ENCODE results near the gene LMAN1. TPM values are rescaled to one million over a fixed set of nuclear protein-coding genes. Genes with fewer than 3 reads are reported as not detected.

Gene LMAN1
- total RNA-seq, 1 experiment from 2014 or later = 73.7 TPM

DNA sequence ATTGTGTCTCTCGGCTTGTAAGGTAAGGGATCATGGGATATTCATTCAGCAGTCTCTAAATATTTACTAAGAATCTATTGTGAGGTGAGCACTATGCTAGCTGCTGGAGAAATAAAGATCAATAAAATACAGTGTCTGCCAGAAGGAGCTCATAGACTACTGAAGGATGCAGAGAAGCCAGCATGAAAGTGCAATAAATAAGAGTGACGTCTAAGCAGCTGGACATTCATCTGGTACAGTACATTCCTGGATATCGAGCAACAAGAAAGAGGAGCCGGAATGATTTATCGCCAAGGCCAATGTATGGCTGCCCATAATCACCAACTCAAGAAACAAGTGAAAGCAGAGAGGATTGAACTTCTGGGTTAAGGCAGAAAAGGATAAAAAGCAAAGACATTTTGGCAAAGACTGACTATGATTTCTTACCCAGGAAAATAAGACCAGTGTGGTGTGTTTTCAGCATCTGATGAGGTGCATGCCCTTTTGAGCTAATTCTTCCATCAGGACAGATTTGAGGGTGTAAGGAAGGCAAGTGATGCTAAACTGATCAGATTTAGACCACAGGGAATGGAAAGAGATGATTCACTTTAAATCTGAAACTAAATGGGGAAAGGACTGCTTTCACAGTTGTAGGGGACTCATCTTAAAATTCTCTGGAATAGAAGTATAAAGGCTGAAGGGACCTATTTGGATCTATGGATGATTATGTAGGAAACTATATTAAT lies 18.7 kb upstream of the LMAN1 start:
- CTCF ChIA-PET = no interaction called here

More for the DNA sequence above, 18.7 kb upstream of the LMAN1 start:
- DNase-seq (ENCODE audit: low read depth, low spot score) = no peak
- no peak for ATAC-seq
- POLR2A ChIA-PET = no interaction called here
- Histone ChIP-seq H3K9me3 (ENCODE audit: control insufficient read depth in 1 of 2, insufficient read depth in 1 of 2, low read depth in 1 of 2, low read length in 2 of 2) (no peaks in the 10 kb centered on the region), H3K4me3 (replicated peaks in 1 of 2; ENCODE audit: low read depth in 1 of 2, low read length in 2 of 2) (no peak overlapping the region), H4K20me1 (ENCODE audit: insufficient read depth) (no peaks in the 10 kb centered on the region), H3K79me2 (ENCODE audit: insufficient read depth, low read length) (no peaks in the 10 kb centered on the region), H2AFZ (ENCODE audit: low read depth, low read length, poor library complexity, severe bottlenecking) (no peak overlapping the region), H3K9ac (ENCODE audit: low read length) (no peak overlapping the region), H3K27me3 (ENCODE audit: insufficient read depth, low read length) (0 out of 2 replicates have a peak, but pooled peaks cover 16% of the 10 kb centered on the region), H3K4me2 (ENCODE audit: low read length) (no peak overlapping the region), H3K4me1 (ENCODE audit: control insufficient read depth in 1 of 2, insufficient read depth in 2 of 2, low read length in 2 of 2) (no peaks in the 10 kb centered on the region), H3K27ac (ENCODE audit: low read depth, low read length) (no peak overlapping the region), H3K9me2 (ENCODE audit: insufficient read depth) (no peaks in the 10 kb centered on the region), H3K36me3 (ENCODE audit: control insufficient read depth in 1 of 2, insufficient read depth in 2 of 2, low read length in 2 of 2) (no peaks in the 10 kb centered on the region)
- no TSS peak for BruUV-seq (replicated peaks)
- intact Hi-C loops (cut with micrococcal nuclease) = no loop called here
- RAD21 ChIA-PET (ENCODE audit: low non-redundant PET in 1 of 2, low total read pairs in 2 of 2, uncharacterized antibody in 2 of 2, unreplicated experiment in 2 of 2) = no interaction called here
- TF ChIP-seq ZFX (IDR thresholded peaks at IDR 0.05) = no peak
- TF ChIP-seq, protein P1, sequence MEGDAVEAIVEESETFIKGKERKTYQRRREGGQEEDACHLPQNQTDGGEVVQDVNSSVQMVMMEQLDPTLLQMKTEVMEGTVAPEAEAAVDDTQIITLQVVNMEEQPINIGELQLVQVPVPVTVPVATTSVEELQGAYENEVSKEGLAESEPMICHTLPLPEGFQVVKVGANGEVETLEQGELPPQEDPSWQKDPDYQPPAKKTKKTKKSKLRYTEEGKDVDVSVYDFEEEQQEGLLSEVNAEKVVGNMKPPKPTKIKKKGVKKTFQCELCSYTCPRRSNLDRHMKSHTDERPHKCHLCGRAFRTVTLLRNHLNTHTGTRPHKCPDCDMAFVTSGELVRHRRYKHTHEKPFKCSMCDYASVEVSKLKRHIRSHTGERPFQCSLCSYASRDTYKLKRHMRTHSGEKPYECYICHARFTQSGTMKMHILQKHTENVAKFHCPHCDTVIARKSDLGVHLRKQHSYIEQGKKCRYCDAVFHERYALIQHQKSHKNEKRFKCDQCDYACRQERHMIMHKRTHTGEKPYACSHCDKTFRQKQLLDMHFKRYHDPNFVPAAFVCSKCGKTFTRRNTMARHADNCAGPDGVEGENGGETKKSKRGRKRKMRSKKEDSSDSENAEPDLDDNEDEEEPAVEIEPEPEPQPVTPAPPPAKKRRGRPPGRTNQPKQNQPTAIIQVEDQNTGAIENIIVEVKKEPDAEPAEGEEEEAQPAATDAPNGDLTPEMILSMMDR (IDR thresholded peaks at IDR 0.05 in 2 of 3, conservative IDR thresholded peaks at IDR 0.05 in 1 of 3; ENCODE audit: borderline replicate concordance in 1 of 3, insufficient read depth in 1 of 3, low read depth in 2 of 3, low read length in 2 of 3) = no peak
- no peak for TF ChIP-seq SP1 (IDR thresholded peaks at IDR 0.05; ENCODE audit: low read depth)
- no peak for TF ChIP-seq POLR2AphosphoS5 (IDR thresholded peaks at IDR 0.05; ENCODE audit: low read depth, low read length)
- no peak for TF ChIP-seq SIN3A (IDR thresholded peaks at IDR 0.05; ENCODE audit: low read depth)
- TF ChIP-seq, protein P2, sequence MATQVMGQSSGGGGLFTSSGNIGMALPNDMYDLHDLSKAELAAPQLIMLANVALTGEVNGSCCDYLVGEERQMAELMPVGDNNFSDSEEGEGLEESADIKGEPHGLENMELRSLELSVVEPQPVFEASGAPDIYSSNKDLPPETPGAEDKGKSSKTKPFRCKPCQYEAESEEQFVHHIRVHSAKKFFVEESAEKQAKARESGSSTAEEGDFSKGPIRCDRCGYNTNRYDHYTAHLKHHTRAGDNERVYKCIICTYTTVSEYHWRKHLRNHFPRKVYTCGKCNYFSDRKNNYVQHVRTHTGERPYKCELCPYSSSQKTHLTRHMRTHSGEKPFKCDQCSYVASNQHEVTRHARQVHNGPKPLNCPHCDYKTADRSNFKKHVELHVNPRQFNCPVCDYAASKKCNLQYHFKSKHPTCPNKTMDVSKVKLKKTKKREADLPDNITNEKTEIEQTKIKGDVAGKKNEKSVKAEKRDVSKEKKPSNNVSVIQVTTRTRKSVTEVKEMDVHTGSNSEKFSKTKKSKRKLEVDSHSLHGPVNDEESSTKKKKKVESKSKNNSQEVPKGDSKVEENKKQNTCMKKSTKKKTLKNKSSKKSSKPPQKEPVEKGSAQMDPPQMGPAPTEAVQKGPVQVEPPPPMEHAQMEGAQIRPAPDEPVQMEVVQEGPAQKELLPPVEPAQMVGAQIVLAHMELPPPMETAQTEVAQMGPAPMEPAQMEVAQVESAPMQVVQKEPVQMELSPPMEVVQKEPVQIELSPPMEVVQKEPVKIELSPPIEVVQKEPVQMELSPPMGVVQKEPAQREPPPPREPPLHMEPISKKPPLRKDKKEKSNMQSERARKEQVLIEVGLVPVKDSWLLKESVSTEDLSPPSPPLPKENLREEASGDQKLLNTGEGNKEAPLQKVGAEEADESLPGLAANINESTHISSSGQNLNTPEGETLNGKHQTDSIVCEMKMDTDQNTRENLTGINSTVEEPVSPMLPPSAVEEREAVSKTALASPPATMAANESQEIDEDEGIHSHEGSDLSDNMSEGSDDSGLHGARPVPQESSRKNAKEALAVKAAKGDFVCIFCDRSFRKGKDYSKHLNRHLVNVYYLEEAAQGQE (IDR thresholded peaks at IDR 0.05; ENCODE audit: low read depth) = no peak
- no peak for TF ChIP-seq CBX3 (IDR thresholded peaks at IDR 0.05; ENCODE audit: low read depth)
- no peak for TF ChIP-seq EZH2phosphoT487 (IDR thresholded peaks at IDR 0.05; ENCODE audit: borderline replicate concordance)
- TF ChIP-seq, protein P3, sequence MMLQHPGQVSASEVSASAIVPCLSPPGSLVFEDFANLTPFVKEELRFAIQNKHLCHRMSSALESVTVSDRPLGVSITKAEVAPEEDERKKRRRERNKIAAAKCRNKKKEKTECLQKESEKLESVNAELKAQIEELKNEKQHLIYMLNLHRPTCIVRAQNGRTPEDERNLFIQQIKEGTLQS (IDR thresholded peaks at IDR 0.05) = no peak
- TF ChIP-seq TCF7L2 (IDR thresholded peaks at IDR 0.05; ENCODE audit: borderline replicate concordance, extremely low read depth, insufficient read depth, insufficient read length) = no peak
- no peak for TF ChIP-seq RAD21 (IDR thresholded peaks at IDR 0.05; ENCODE audit: low read depth)
- TF ChIP-seq EZH2 (IDR thresholded peaks at IDR 0.05) = no peak

All from HCT116 (cell line).